ENCODE data around the gene ZSWIM4.
"Not testable (repeated sequence)": the region's sequence is repeated elsewhere in the genome, so short reads cannot be mapped to it uniquely, and the experiment has no call there.

ZSWIM4 gene

DNA sequence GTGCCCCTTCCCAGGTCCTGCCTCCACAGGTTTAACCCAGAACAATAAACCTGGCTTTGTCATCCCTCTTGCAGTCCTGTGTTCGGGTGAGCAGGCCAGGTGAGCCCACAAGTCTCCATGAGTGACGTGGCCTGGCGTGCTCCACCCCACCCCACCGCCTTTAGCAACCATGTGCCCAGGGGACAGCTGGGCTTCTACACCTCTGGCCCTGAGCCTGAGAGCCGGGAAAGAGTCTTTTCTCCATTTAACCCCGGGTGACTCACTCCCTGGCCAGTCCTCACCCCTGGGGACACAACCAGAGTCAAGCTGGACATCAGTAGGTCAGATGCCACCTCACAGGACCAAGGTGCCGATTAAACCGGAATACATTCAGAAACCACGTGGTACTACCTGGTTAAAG, 16.8 kb upstream of the ZSWIM4 start:
- no peak for DNase-seq (ENCODE audit: low spot score)

DNA sequence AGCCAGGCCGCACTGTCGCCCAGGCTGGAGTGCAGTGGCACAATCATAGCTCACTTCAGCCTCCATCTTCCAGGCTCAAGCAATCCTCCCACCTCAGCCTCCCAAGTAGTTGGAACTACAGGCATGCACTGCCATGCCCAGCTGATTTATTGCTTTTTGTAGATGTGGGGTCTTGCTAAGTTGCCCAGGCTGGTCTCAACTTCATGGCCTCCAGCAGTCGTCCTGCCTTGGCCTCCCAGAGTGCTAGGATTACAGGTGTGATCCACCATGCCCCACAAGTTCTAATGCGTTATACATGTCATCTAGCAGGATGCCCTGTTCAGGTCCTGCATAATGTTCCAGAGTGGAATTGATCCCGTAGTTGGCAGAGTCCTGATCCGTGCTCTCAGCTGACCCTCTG, 16.4 kb upstream of the ZSWIM4 start:
- DNase-seq (ENCODE audit: low spot score) = no peak

DNA sequence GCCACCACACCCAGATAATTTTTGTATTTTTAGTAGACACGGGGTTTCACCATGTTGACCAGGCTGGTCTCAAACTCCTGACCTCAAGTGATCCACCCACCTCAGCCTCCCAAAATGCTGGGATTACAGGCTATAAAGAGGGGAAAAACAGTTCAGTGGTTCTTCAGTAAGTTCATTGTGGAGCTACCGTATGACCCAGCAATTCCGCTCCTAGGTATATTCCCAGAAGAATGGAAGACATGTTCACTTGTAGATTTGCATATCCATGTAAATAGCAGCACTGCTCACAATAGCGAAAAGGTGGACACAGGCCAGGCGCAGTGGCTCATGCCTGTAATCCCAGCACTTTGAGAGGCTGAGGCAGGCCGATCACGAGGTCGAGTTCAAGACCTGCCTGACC, 15.4 kb upstream of the ZSWIM4 start:
- not testable (repeated sequence) for DNase-seq (ENCODE audit: low spot score)

DNA sequence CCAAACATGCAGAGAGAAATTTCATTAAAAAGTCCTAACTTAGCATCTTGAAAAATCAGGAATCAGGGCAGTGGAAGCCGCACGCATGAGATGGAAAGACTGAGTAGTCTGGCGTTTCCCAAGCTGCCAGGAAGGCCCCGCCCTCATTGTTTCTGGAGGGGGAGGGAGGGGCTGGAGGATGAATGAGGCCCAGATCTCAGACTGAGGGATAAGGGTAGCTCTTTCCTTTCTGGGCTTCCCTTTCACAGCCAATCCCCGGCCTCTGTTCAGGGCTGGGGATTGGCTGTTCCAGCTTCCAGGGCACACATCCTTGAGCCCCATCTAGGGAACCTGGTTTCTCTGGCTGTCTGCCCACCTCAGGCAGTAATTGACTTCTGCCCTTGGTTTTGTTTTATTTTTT, 13.7 kb upstream of the ZSWIM4 start:
- peak; percentile 93 for DNase-seq (ENCODE audit: low spot score)

DNA sequence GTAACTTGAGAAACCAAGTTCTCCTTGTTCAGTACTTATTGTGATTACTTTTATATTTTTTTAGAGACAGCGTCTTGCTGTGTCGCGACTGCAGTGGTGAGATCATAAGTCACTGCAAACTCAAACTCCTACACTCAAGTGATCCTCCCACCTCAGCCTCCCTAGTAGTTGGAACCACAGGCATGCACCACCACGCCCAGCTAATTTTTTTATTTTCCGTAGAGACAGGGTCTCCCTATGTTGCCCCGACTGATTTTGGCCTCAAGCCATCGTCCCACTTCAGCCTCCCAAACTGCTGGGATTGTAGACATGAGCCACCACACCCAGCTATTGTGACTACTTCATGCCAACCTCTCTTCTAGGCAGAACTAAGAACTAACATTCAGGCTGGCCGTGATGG, 12.7 kb upstream of the ZSWIM4 start:
- no peak for DNase-seq (ENCODE audit: low spot score)

DNA sequence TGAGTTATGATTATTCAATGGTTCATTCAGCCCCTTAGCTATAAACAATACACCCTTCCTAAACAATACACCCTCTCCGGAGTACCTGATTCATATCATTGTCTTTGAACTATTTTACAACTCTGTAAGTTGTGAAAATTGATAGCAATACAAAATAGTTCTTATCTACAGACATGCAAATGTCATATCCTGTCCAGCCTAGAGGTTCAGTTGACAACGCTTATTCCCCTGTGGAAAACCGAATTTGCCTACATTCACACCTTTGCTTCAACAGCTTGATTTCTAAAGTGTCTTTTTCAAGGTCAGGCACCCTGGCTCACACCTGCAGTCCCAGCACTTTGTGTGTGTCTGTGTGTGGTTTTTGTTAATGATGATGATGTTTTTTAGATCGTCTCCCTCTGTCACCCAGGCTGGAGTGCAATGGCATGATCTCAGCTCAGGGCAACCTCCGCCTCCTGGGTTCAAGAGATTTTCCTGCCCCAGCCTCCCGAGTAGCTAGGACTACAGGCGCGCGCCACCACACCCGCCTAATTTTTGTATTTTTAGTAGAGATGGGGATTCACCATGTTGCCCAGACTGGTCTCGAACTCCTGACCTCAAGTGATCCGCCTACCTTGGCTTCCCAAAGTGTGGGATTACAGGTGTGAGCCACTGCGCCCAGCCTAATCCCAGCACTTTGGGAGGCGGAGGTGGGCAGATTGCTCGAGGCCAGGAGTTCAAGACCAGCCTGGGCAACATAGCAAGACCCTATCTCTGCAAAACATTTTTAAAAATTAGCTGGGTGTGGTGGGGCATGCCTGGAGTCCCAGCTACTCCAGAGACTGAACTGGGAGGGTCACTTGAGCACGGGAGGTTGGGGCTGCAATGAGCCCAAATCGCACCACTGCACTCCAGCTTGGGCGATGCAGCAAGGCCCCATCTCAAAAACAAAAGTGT, 11.4 kb upstream of the ZSWIM4 start:
- no peak for DNase-seq (ENCODE audit: low spot score)

DNA sequence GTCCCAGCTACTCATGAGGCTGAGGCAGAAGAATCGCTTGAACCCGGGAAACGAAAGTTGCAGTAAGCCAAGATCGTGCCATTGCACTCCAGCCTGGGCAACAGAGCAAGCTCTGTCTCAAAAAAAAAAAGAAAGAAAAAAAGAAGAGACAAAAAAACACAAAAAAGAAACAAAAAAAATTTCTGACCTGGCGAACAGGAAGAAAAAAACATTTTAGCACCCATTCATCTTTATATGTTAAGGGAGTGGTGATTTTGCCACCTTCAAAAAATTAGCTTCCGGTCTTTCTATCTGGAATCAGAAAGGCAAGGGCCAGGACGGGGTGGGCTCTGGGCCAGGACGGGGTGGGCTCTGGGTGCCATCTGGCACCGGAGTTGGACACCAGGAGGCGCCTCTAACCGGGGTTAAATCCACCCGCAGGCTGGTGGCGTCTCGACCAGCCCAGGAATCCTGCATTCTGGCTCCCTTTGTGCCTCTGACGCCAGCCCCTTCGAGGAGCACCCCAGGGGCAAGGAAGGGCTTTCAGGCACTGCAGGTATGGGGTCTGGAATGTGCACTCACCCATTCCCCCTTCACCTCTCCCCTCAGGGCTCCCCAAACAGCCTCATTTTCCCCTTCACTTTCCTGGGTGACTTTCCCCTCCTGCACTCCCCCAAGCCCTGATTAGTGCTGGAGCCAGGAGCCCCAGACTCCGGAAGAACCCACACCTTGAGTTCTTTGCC, 10.4 kb upstream of the ZSWIM4 start:
- DNase-seq (ENCODE audit: low spot score) = peak; percentile 69

DNA sequence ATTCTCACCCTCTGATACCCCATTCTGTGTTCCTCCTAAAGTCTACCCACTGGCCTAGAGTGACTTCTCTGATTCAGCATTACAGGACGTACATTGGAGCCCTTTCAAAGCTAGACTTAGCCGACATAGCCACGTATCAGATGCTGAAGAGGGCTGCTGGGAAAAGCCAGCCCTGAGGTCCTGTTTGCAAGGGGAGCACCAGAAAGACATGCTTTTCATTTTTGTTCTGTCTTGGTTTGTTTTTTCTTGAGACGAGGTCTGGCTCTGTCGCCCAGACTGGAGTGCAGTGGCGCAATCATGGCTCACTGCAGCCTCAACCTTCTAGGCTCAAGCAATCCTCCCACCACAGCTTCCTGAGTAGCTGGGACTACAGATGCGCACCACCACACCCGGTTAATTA, 6.3 kb upstream of the ZSWIM4 start:
- peak; percentile 68 for DNase-seq (ENCODE audit: low spot score)

DNA sequence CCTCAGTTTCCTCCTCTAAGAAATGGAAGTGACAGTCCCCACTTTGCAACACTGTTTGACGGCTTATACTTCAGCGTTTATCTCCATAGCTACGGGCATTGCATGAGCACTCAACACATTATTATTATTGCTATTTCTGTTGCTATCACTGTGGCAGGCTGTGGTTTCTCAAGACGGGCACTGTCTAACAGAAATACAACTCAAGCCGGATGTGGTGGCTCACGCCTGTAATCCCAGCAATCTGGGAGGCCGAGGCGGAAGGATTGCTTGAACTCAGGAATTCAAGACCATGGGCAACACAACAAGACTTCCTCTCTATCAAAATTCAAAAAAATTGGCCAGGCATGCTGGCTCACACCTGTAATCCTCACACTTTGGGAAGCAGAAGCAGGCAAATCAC, 4.9 kb upstream of the ZSWIM4 start:
- DNase-seq (ENCODE audit: low spot score) = no peak

DNA sequence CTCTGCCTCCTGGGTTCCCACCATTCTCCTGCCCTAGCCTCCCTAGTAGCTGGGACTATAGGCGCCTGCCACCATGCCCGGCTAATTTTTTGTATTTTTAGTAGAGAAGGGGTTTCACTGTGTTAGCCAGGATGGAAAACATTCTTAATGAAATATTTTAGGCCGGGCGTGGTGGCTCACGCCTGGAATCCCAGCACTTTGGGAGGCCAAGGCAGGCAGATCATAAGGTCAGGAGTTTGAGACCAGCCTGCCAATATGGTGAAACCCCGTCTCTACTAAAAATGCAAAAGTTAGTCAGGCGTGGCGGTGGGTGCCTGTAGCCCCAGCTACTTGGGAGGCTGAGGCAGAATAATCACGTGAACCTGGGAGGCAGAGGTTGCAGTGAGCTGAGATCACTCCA, 1.9 kb upstream of the ZSWIM4 start:
- DNase-seq (ENCODE audit: low spot score) = not testable (repeated sequence)

DNA sequence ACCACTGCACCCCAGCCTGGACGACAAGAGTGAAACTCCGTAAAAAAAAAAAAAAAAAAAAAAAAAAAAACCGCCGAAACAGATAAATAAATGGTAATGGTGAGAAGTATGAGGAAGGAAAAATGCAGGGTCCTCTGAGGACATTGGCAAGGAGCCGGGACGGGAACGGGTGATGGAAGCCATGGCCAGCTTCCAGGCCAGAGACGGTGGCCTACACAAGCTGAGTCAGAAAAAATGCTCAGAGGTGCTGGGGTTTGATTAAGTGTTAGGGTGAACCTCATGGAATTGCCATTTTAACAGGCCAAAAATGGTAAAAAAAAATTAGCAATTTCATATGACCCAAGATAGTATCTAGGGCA, 866 bp upstream of the ZSWIM4 start:
- peak; percentile 75 for DNase-seq (ENCODE audit: low spot score)

DNA sequence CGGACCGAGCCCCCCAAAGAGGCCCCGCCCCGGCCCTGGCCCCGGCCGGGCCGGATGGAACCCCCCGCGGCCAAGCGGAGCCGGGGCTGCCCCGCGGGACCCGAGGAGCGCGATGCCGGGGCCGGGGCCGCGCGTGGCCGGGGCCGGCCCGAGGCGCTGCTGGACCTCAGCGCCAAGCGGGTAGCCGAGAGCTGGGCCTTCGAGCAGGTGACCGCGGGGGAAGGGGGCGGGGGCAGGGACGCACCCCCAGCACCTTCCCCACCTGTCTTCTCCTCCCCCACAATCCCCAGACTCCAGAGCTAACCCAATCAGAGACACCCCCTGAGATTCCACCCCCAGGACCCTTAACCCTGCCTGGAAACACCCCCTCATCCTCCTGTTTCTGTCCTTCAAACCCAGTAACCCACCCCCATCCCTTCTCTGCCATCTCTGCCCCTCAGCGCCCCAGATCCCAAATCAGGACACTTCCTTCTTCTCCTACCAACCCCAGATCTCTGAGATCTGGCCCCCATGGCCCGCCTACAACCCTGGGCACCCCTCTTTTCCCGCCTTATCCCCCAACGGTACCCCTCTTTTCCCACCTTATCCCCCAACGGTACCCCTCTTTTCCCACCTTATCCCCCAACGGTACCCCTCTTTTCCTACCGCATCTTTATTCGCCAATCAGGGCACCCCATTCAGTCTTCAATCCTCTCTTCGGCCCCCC, 505 bp downstream of the ZSWIM4 start:
- no peak for DNase-seq (ENCODE audit: low spot score)

DNA sequence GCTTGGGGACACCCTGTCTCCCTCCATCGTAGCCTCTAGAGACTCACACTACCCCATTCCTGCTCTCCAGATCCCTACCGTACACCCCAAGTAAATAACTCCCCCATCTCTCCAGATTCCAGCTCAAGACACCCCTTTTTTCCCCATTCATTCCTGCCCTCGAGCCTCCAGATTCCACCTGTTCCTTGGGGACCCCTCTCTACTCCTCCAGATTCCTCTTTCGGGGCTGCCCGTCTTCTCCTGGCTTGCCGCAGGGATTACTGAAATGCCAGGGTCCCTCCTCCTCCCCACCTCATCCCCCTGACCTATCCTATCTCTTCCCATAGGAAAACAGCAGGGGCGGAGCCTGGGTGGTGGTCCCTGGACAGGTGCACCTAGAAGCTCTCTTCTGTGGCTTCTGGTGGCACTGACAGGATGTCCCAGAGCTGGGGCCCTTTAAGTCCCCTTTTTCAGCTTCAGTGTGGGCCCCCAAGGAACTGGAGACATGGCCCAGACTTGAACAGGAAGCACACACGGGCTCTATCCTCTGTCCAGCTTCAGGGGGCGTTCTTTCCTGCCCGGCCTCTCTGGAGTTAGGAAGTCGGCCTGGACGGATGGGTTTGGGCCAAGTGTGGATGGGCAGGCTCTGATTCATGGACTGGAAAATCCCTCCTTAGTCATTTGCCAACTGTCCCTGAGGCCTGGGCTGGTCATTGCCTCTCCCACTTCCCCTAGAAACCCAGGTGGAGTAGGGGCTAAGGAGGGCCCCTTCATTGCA, 1.2 kb downstream of the ZSWIM4 start:
- DNase-seq (ENCODE audit: low spot score) = peak; percentile 95

DNA sequence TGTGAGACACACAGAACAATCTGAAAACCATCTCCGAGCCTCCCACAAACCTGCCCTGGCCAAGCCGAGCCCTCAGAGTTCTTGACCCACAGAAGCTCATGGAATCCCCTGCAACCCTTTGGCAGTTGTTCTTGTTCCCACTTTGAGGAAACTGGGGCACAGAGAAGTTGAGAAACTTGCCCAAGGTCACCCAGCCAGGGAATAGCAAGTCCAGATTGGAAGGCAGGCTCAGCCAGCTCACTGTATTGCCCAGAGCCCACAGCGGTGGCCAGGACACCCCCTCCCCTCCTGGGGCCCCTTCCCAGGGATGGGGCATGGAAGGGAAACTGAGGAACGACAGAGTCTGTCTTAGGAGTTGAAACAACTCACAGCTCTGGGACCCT, 1.8 kb downstream of the ZSWIM4 start:
- DNase-seq (ENCODE audit: low spot score) = no peak

DNA sequence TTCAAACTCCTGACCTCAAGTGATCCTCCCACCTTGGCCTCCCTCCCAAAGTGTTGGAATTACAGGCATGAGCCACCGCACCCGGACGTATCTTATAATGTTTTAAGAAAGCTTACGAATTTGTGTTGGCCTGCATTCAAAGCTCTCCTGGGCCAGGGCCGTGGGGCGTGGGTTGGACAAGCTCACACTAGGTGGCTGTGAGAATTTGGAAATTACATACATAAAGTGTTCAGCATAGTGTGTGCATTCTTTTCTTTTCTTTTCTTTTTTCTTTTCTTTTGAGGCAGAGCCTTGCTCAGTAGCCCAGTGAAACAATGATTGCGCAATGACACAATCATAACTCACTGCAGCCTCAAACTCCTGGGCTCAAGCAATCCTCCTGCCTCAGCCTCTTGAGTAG, 2.6 kb downstream of the ZSWIM4 start:
- DNase-seq (ENCODE audit: low spot score) = no peak

DNA sequence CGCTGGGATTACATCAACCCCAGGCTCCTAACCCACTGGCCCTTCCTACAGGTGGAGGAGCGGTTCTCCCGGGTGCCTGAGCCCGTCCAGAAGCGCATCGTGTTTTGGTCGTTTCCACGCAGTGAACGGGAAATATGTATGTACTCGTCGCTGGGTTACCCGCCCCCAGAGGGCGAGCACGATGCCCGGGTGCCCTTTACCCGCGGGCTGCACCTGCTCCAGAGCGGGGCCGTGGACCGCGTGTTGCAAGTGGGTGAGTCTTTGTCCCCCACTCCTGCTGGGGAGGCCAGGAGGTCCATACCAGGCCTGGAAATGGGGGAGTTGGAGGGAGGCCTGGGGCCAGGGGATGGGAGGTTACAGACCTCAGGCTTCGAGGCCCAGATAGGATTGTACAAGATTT, 4.4 kb downstream of the ZSWIM4 start:
- no peak for DNase-seq (ENCODE audit: low spot score)

DNA sequence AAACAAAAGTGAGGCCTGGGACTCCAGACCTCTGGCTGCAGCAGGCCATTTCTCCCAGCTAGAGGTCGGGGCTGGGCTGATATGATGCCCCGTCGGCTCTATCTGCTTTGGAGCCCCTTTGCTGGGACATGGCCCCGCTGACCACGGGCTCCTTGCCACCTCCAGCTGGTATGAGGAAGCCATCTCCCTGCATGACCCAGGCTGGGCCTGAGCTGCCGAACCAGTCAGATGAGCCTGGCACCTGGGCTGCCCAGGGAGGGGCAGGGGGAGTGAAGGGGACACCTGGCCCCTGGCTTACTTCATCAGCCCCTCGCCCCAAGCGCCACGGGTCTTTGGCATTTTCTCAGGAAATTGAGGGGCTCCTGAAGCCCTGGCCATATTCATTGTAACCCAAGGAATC, 7.8 kb downstream of the ZSWIM4 start:
- DNase-seq (ENCODE audit: low spot score) = no peak

DNA sequence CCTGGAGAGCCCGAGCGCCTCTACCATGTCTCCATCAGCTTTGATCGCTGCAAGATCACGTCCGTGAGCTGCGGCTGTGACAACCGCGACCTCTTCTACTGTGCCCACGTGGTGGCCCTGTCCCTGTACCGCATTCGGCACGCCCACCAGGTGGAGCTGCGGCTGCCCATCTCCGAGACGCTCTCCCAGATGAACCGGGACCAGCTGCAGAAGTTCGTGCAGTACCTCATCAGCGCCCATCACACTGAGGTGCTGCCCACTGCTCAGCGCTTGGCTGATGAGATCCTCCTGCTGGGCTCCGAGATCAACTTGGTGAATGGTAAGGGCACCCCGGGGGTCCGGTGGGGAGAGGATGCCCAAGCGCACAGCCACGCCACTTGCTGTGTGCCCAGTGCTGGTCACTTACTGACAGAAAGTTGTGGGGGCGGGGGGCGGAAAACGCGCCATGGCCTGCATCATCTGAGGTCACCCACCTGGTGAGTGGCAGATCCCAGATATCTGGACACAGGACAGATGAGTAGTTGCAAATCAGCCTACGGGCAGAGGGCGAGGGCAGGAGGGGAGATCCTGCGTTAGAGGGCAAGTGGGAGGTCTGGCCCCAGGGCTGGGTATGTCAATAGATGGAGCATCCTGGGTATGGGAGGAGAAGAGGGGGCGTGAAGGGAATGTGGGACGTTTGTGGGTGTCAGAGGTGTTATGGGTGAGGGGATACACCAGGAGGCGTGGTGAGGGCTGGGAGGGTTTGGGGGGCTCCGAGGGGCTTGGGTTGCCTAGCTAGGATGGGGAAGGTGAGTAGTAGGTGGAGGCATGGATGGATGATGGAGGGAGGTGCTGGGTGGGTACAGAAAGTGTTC, 9.8 kb downstream of the ZSWIM4 start:
- no peak for DNase-seq (ENCODE audit: low spot score)

DNA sequence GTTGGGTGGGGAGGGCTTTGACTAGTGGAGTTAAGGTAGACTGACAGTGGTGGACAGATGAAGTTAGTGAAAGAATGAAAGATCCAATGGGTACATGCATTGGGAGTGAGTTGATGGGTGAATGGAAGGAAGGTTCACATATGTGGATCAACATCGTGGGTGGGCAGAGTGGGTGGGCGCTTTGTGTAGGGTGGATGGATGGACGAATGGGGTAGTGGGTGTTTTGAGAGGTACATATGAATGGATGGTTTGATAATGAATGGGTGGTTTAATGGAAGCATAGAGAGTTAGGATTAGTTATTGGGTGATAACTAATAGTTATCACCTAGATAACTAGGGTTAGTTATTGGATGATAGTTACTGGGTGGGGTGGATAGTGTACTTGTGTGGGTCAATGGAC, 11.5 kb downstream of the ZSWIM4 start:
- no peak for DNase-seq (ENCODE audit: low spot score)

DNA sequence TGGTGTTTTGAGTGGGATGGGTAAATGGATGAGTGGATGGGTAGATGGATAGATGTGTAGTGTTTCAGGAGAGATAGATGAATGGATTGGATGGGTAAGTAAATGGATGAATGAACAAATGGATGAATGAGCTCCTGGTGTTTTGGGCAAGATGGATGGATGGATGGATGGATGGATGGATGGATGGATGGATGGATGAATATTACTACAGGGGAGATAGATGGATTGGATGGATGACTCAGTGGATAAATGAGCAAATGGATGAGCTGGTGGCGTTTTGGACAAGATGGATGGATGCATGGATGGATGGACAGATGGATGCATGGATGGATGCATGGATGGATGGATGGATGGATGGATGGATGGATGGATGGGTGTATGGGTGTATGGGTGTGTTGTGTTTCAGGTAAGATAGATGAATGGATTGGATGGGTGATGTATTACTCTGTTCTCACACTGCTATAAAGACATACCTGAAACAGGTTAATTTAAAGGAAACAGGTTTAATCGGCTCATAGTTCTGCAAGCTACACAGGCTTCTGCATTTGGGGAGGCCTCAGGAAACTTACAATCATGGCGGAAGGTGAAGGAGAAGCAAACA, 12.3 kb downstream of the ZSWIM4 start:
- no peak for DNase-seq (ENCODE audit: low spot score)

DNA sequence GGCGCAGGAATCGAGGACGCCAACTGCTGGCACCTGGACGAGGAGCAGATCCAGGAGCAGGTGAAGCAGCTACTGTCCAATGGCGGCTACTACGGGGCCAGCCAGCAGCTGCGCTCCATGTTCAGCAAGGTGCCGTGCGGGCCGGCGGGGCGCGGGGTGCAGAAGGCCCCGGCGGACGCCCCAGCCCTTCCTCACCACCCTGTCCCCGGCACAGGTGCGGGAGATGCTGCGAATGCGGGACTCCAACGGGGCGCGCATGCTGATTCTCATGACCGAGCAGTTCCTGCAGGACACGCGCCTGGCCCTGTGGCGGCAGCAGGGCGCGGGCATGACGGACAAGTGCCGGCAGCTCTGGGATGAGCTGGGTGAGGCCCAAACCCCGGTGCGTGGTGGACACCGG, 13.6 kb downstream of the ZSWIM4 start:
- no peak for DNase-seq (ENCODE audit: low spot score)

All from hepatic stellate cell (primary cell).